ENCODE results near the gene ABCA6.
A peak's percentile ranks its signal among the peaks of the same experiment; 100 is the strongest.
"Not testable (repeated sequence)": the region's sequence is repeated elsewhere in the genome, so short reads cannot be mapped to it uniquely, and the experiment has no call there.

ABCA6 gene

GRCh38 chr17:69130627-69131296 lies 10.9 kb downstream of the ABCA6 start:
- no peak for DNase-seq

DNA sequence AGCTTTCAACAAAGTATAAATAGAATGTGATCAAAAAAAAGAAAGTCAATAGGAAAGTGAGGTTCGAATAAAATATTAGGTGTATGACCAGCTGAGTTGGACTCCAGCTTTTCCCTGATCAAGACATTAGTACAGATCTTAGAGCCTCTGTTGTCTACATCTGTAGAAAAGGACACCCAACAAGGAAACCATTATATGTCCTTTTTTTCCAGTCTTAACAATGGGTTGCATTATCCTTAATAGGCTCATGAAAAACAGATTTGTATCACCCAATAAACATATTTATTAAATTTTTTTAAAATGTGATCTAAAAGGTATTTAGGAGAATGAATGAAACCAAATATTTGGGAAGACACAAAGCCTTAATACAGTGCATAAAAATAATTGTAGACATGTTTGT lies 18.1 kb downstream of the ABCA6 start:
- no peak for DNase-seq

- no peak for DNase-seq
Observed at GRCh38 chr17:69122065-69122464, 19.6 kb downstream of the ABCA6 start.

DNA sequence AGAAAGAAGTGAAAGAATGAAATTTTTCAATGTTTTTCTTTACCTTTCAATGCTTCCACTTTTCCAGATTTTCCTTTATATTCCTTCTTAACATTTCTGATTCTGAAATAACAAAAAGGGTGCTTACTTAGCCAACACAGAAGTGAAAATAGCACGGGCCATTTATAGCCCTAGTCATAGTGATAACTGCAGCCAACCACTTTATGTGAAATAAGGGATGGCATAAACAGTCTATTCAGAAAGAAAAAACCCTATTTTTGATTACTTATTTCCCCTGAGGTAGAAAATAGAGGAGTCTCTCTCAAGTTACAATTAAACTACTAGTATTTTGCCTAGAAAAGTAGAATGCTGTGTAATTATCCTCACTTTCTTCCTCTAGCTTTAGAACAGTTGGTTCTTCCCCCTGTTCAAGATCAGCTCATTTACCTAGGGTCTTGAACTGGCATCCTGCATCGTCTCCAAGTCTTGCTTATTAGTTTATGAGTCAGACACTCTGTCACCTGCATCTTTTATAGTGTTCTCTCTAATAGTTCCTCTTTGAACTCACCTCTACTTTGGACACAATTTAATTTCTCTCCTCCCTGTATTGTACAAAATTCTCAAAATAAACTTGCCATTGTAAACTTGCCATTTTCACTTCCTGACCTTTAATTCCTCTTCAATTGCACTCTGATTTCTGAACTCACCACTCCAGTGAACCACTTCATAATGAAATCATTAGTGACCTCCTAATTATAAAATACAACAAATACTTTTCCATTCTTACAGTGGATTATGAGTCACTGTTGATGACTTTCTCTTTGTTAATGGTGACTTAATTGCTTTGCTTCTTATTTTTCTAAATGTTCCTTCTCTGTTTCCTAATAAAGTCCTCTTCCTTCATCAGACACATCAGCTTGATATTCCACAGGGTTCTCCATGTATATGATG lies 23.6 kb downstream of the ABCA6 start:
- DNase-seq: no peak

GRCh38 chr17:69111794-69112193 lies 29.9 kb downstream of the ABCA6 start:
- no peak for DNase-seq

- DNase-seq: no peak
Observed at GRCh38 chr17:69105907-69106730, 35.6 kb downstream of the ABCA6 start.

DNA sequence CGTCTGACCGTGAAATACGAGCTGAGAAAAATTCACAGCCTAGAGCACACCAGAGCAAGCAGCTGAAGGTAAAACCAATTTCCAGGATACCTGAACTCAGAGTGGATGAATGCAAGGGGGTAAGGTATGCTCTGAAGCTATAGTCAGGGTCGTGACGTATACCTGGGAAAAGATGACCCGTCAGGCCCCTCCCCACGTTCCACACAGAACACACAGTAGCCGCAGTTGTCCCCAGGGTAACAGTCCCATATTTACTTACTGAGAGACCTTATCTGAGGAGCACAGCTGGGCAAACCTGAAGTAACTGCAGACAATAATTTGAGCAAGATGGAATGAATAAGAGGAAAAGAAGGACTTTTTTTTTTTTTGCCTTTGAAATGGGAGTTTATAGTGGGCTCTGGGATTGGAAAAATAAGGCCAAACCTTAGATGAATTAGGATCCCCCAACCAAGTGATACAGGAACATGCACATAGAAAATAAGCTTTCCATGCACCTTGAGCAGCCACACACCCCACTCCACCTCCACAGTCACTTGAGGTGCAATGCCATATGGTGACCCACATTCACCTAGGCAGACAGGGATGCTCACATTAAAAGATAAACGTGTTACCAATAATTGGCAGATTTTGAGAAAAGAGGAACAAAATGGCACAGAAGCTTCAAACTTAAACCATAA lies 38.0 kb downstream of the ABCA6 start:
- no peak for DNase-seq

DNA sequence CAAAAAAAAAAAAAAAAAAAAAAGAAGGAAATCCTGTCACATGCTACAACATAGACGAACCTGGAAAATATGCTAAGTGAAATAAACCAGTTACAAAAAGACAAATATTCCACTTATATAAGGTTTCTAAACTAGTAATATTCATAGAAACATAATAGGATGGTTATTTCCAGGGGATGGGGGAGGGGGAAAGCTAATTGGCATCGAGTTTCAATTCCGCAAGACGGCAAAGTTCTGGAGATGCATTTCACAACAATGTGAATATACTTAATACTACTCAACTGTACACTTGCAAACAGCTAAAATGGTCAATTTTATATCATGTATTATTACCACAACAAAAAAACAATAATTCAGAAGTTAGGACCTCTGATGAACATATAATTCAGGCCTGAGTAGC lies 43.1 kb downstream of the ABCA6 start:
- no peak for DNase-seq

DNA sequence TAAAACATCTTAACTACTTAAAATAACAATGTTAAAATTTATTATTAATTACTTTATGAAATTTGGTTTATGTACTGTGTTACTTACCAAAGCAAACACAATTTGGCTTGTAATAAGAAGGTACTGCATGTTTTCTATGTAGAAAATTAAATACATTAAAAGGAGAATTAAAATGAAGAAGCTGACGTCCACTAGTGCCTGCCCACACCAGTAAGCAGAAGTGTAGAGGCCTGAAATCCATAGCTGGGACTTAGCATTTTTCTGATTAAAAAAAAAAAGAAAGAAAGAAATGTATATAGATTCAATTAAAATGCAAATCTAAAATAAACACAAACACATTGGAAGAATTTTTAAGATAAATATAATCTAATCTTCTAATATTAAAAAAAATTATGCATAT lies 45.2 kb downstream of the ABCA6 start:
- DNase-seq: no peak

DNA sequence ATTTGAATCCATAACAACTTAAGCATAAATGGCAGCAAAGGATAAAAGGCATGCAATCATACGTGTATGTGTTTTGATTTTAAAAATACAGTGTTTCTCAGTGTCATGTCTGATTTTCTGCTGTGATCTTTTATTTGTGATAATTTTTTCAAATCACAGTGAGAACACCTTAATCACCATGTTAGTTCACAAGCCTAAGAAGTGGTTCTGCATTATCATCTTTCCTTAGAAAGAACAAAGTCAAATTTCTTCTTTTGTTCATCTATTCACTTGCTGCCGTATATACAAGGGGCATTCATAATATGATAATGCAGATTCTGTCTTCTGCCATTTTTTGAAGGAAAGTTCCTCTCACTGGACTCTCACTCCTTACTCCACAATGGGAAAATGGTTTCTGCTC lies 47.7 kb downstream of the ABCA6 start:
- DNase-seq: no peak

DNA sequence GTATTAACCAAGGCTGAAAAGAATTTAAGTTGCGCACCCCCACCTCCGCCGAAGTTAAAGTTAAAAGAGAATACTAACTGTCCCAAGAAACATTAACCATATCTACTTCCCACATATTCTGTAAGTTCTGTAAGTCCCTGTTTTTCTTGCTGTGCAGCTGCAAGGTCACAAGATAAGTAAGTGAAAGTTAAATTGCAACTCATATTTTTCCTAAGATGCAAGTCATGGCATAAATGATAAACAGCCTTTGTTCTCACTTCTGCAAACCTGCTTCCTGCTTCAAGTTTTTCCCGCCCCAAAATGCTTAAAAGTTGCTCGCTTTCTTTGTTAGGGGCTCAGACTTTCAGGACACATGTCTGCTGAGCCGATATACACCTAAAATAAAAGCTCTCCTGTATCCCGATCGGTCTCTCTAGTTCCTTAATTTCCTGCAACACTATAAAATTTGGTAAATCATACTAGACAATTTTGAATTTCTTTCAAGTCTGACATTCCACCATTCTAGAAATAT lies 48.4 kb downstream of the ABCA6 start:
- no peak for DNase-seq

DNA sequence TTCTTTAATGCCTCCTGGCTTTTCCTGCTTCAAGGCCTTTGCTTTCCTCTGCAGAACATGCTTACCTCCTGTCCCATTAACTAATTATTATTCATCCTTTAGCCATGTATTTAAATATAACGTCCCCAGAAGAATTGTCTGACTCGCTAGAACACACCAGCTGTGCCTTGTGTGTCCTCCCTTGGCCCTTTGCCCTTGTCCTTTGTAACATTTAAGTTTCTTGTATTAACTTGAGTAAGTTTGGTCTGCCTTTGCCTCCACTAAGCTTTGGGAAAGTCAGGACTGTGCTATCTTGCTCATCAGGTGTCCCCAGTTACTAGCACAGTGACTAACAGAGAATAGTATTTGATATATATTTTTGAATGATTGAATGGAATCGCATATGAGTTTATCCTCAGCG lies 51.3 kb downstream of the ABCA6 start:
- no peak for DNase-seq

- DNase-seq: no peak
Observed at GRCh38 chr17:69088643-69089200, 53.0 kb downstream of the ABCA6 start.

DNA sequence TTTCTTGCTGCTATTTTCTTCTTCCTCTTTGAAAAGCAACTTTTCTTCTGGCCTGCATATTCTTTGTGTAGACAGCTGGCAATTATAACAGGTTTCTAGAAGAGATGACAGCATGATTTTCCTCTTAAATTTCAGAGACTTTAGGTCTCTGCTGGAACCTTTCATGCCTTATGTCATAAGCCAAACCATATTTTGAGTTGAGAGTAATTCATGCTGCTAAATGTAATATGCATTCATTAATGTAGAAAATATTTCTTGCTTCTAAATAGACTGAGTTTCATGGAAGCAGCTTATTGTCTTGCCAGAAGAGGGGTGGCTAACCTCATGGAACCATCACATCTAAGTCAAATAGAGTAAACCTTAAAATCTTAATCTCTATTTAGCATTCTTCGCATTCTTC lies 55.1 kb downstream of the ABCA6 start:
- no peak for DNase-seq

- peak; percentile 62 for DNase-seq
Observed at GRCh38 chr17:69084911-69085310, 56.8 kb downstream of the ABCA6 start.

GRCh38 chr17:69082696-69083095 lies 59.0 kb downstream of the ABCA6 start:
- no peak for DNase-seq

GRCh38 chr17:69078864-69079263 lies 62.8 kb downstream of the ABCA6 start:
- DNase-seq: no peak

- DNase-seq: no peak
Observed at GRCh38 chr17:69075823-69076222, 65.9 kb downstream of the ABCA6 start.

GRCh38 chr17:69073392-69073791 lies 68.3 kb downstream of the ABCA6 start:
- DNase-seq: not testable (repeated sequence)

DNA sequence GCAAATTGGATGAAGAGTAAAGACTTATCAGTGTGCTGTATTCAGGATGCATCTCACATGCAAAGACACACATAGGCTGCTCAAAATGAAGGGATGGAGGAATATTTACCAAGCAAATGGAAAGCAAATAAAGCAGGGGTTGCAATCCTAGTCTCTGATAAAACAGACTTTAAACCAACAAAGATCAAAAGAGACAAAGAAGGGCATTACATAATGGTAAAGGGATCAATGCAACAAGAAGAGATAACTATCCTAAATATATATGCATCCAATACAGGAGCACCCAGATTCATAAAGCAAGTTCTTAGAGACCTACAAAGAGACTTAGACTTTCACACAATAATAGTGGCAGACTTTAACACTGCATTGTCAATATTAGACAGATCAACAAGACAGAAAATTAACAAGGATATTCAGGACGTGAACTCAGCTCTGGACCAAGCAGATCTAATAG lies 68.9 kb downstream of the ABCA6 start:
- not testable (repeated sequence) for DNase-seq

DNA sequence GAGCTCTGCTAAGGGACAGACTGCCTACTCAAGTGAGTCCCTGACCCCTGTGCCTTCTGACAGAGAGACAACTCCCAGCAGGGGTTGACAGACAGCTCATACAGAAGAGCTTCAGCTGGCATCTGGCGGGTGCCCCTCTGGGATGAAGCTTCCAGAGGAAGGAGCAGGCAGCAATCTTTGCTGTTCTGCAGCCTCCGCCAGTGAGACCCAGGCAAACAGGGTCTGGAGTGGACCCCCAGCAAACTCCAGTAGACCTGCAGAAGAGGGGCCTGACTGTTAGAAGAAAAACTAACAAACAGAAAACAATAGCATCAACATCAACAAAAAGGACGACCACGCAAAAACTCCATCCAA lies 70.5 kb downstream of the ABCA6 start:
- DNase-seq: not testable (repeated sequence)
